Measurements from ENCODE around the gene TFCP2L1.
"Not testable (repeated sequence)": the region's sequence is repeated elsewhere in the genome, so short reads cannot be mapped to it uniquely, and the experiment has no call there.

The TFCP2L1 gene

DNA sequence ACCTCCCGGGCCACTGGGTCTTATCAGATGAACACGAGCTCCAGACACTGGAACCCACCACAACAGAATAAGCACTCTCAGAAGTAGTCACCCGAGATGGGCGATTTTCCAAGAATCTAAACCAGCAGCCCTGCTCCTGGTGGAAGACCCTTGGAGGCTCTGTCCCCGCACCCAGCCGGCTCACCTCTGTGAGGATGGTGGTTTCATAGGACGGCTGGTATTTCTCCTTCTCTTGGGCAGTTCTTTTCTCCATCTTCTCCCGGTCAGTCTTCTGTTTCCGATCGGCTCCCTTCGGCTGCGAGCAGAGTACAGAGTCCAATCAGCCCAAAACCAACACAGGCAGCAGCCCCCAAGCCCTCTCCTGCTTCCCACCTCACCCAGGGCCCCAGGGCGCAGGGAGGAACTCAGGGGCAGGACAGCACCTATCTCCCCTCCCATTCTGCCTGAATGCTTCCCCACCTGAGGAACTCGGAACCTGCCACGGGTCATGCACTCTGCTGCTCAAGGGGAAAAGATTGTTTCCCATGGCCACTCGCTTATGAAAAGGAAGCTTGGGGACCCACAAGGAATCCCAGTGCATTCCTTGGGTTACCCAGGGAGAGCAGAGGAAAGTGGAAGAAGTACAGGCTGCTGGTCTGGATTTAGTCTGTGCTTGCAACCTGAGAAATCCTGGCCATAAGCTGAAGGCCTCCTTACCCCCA, 42.7 kb downstream of the TFCP2L1 start:
- DNase-seq (ENCODE audit: low spot score) = no peak

GRCh38 chr2:121241466-121241865, 43.5 kb downstream of the TFCP2L1 start:
- DNase-seq (ENCODE audit: low spot score) = no peak

GRCh38 chr2:121240436-121240835, 44.6 kb downstream of the TFCP2L1 start:
- no peak for DNase-seq (ENCODE audit: low spot score)

DNA sequence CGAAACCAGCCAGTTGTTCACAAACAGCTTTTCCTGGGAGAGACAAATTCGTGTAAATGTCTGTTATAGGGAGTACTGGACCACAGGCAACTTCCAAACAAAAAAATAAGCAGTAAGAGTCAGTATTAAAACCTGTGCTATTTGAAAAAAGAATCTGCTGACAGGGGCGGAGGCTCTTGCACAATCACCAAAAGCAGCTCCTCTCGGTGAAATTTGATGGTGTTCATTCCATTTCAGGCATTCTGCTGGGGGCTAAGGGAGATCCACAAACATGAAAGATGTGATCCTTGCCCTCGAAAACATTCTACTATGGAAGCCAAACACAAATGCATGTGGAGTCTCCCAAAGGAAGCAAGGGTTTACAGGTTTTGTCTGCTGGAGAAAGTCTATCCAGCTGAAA, 45.0 kb downstream of the TFCP2L1 start:
- no peak for DNase-seq (ENCODE audit: low spot score)

DNA sequence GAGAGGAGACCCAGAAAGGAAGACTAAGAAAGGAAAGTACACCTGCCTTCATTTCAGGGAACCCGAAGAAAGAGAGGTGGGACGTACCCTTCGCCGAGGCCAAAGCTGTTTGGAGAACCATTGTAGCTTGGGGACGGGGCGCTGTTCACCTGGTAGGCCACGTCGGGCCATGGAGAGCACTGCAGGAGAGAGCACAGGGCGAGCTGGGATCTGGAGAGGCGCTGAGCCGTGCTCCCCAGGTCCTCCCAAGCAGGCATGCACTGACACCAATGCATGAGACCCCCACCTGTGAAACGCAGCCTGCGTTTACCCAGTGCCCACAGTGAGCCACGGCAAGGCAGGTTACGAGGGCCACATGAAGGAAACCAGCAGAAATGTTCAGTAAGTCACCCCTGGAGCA, 45.5 kb downstream of the TFCP2L1 start:
- DNase-seq (ENCODE audit: low spot score) = no peak

DNA sequence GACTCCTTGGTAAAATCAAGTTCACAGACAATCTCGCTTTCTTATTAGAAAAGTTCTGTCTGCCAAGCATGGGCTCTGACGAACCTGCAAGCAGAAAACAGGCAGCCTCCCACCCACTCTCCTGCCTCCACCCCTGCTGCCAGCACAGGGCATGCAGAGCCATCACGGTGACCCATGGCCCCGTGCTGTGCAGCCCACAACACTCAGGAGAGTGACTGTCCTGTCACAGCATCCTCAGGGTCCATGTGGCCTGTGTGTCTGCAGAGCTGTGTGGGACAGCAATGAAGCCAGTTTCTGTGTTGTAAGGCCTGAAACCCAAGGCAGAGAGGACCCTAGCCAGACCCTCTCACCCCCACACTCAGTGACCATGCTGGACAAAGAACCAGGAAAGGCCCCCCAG, 46.2 kb downstream of the TFCP2L1 start:
- DNase-seq (ENCODE audit: low spot score) = no peak

DNA sequence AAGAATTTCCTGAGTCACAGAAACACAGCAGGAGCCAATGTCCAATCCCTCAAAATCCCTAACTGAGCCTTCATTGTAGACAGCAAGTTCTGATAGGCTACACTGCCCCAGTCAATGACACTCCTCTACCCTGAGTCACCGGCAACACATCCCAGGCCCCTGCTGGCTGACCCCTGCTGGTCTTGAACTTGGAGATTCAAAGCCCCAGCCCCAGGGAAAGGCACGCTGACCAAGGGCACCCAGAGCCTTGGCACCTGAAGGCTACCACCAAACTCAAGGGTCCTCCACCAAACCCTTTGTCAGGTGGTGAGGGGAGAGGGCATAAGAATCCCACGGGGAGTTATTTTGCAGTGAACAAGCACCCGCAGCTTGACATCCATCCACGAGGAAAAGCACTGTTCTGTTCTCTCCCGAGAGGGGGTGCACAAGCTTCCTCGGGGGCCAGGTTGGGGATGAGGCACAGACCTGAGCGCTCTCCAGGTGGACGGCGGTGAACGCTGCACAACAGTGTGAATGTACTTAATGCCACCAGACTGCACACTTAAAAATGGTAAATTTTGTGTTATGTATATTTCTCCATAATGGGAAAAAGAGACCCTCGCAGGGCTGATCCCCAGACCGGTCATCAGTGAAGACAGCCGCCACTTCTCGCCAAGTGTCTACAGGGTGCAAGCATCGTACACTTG, 46.9 kb downstream of the TFCP2L1 start:
- DNase-seq (ENCODE audit: low spot score) = no peak

- no peak for DNase-seq (ENCODE audit: low spot score)
Observed at GRCh38 chr2:121237336-121237979, 47.5 kb downstream of the TFCP2L1 start.

GRCh38 chr2:121236650-121237180, 48.3 kb downstream of the TFCP2L1 start:
- no peak for DNase-seq (ENCODE audit: low spot score)

DNA sequence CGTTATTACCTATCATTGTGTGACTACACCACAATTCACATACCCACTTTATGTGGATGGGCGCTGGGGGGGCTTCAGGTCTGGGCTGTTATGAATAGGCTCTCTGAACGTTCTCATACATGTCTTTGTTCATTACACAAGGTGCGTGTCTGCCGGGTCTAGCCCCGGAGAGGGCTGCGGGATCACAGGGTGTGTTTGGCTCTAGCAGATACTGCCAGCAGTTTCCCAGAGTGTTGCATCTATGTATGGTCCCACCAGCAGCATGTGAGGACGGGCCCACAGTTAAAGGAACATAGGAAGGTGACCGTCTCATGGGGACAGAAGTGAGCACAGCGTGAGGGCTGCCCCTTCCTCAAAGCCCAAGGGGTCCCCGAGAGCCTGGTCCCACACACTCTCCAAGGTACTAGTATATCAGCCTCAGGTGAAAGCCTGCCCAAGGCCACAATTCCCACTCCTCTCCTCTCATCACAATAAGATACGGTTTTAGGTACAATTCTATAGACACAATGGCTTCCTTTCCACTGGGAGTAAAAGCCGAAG, 48.8 kb downstream of the TFCP2L1 start:
- no peak for DNase-seq (ENCODE audit: low spot score)

DNA sequence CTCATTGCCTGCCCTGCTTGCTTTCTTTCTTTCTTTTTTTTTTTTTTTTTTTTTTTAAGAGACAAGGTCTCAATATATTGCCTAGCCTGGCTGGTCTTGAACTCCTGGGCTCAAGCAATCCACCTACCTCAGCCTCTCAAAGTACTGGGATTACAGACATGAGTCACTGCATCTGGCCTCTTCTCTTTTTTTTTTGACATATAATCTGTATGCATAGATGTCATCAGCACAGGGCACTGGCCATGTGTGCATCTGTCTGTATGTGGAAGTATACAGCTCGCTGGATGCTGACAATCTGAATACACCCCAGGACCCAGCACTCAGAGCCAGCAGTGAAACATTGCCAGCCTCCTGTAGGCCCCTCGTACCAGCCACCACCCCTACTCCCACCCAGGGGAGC, 49.5 kb downstream of the TFCP2L1 start:
- no peak for DNase-seq (ENCODE audit: low spot score)

DNA sequence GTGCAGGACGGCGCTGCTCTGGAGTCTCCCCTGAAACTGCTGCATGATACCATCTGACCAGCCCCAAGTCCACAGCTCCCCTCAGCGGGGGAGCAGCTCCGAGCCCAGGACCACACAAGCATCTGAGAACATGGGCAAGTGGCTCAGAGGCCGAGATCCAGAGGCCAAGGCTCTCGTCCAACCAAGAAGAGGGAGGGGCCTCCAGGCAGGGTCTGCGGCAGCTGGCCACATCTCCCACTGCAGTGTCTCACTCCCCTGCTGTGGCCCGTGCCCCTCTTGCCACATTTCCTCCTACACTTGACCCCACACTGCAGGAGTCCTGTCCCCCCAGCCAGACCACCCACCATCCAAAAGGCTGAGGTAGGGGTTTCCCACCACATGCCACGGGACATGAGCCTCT, 50.2 kb downstream of the TFCP2L1 start:
- DNase-seq (ENCODE audit: low spot score) = no peak

- DNase-seq (ENCODE audit: low spot score) = no peak
Observed at GRCh38 chr2:121234144-121234543, 50.9 kb downstream of the TFCP2L1 start.

DNA sequence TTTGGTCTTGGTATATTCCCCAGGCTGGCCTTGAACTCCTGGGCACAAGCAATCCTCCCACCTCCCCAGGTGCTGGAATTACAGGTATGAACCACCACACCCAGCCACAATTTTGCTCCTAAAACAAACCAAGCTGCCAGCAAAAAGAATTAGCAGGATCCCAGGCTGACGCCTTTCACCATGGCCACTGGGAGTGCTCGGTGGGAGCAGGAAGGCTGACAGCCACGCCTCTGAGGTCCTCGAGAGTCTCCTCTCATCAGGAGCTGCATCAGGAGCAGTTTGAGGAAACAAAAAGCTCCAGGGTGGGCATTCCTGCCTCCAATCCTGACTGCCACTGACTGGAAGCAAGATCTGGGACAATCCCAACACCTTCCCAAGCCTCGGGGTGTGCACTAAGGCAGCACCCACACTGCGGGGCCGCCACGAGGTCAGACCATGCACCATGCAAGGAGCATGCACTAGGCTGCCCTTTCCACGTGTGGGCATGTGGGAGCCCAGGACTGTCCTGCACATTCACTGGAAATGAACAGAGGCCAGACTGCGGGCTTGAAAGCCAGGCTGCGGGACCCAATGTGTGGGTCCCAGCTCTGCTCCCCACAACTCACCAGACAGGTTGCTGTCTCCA, 51.4 kb downstream of the TFCP2L1 start:
- no peak for DNase-seq (ENCODE audit: low spot score)

DNA sequence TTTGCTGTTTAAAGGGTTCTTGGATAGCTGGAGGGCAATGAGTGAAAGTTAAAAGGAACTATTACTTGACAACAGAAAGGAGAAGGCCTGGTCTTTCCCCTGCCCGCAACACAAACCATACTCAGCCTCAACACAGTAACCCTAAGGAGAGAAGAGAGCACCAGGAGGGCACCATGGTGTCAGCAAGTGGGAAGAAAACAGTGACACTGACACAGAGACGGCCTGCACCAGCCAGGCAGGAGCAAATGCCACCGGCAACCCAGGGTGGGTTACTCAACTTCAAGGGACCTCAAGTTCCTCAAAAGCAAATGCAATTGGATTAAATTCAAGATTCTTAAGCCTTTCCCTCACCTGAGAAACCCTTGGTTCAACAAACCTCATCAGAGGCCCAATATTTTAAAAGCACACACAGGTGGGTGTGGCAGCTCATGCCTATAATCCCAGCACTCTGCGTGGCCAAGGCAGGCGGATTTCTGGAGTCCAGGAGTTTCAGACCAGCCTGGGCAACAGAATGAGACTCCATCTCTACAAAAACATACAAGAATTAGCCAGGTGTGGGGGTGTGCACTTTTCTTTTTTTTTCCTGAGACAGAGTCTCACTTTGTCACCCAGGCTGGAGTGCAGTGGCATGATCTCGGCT, 52.3 kb downstream of the TFCP2L1 start:
- DNase-seq (ENCODE audit: low spot score) = no peak

GRCh38 chr2:121231385-121232000, 53.5 kb downstream of the TFCP2L1 start:
- DNase-seq (ENCODE audit: low spot score) = no peak

- no peak for DNase-seq (ENCODE audit: low spot score)
Observed at GRCh38 chr2:121228521-121228920, 56.5 kb downstream of the TFCP2L1 start.

GRCh38 chr2:121227381-121228144, 57.4 kb downstream of the TFCP2L1 start:
- not testable (repeated sequence) for DNase-seq (ENCODE audit: low spot score)

DNA sequence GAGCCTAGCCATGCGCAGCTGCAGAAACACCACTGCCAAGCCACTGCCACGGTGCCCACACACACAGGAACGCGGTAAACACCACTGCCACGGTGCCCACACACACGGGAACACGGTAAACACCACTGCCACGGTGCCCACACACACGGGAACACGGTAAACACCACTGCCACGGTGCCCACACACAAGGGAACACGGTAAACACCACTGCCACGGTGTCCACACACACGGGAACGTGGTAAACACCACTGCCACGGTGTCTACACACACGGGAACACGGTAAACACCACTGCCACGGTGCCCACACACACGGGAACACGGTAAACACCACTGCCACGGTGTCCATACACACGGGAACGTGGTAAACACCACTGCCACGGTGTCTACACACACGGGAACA, 59.3 kb downstream of the TFCP2L1 start:
- DNase-seq (ENCODE audit: low spot score) = not testable (repeated sequence)

GRCh38 chr2:121220995-121221394, 64.0 kb downstream of the TFCP2L1 start:
- DNase-seq (ENCODE audit: low spot score) = no peak

GRCh38 chr2:121219866-121220265, 65.1 kb downstream of the TFCP2L1 start:
- DNase-seq (ENCODE audit: low spot score) = no peak
